HG03039 (cell line): ENCODE results near the gene TCF12.
"Not testable (repeated sequence)": the region's sequence is repeated elsewhere in the genome, so short reads cannot be mapped to it uniquely, and the experiment has no call there.

ENCODE experiments used
- ATAC-seq: cut with Tn5 transposase; IDR thresholded peaks from one replicate; pipeline ENCODE4 v1.9.1; 2021; ENCODE audit warnings: mild to moderate bottlenecking, moderate library complexity; ENCODE audit not compliant: unreplicated experiment

Gene TCF12

DNA sequence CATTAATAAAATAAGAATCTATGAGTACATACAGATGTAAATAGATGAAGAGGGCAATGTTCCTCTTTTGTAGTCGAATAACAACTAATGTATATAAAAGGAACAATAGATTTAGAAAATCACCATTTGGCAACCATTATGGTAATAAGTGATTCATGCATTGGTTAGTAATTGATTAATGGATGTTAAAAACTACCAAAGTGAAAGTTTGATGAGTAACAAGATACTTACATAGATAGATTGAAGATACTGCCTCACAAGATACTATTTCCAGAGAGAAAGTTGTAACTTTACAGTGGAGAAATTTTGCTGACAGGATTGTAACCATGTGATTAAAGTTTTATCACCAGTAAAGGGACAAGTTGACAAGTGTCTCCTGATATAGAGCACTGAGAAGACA, 55.0 kb downstream of the TCF12 start:
- no peak for ATAC-seq

DNA sequence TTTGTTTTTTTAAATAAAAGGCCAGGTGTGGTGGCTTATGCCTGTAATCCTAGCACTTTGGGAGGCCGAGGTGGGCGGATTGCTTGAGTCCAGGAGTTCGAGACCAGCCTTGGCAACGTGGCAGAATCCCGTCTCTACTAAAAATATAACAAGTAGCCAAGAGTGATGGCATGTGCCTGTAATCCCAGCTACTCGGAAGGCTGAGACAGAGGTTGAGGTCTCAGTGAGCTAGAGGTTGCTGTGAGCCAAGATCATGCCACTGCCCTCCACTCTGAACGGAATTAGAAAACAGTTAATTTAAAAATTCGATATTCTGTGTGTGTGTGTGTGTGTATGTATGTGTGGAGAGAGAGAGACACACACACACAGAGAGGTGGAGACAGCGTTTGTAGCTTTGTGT, 58.8 kb downstream of the TCF12 start:
- no peak for ATAC-seq

DNA sequence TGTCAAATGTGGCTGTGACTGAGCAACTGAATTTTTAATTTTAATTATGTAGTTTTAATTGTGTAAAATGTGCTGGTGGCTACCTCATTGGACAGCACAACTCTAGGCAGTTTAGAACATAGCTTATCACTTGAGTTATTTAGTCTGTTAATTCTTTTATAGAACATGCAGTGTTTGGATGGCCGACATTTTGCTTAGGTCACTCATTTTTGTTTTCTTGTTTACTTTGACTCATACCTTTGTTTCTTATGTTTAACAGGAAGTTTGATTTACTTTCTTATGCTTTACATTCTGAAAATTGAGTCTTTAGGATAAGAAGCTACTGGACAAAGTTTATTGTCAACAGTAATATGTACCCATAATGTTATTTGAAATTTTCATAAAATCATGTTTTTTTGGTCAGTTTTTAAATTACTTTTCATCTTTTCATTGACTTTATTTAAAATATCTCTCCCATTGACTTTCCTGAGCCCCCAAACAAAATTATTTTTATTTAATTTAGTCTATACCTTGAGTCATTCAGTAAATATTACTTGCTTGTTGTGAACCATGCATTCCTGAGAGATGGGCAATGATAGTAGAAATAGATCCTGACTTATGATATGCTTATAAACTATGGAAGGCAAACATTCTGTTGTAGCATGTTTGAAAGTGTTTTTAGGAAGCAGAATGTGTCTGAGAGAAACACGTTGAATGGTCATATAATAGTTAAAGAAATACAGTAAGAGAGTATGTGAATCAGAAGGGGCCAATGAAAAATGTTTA, 60.6 kb downstream of the TCF12 start:
- ATAC-seq = no peak

GRCh38 chr15:56980473-56980872, 62.0 kb downstream of the TCF12 start:
- no peak for ATAC-seq

DNA sequence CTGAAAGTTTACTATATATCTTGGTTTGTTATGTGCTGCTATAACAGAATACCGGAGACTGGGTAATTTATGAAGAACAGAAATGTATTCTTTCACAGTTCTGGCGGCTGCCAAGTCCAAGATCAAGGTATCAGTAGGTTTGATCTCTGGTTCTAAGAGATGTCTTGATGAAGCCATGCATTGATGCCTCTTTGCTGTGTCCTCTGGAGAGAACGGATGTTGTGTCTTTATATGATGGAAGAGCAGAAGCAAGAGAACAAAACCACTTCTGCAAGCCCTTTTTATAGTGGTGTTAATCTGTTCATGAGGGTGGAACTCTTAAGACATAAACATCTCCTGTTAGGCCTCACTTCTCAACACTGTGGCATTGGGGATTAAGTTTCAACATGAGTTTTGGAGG, 62.7 kb downstream of the TCF12 start:
- no peak for ATAC-seq

DNA sequence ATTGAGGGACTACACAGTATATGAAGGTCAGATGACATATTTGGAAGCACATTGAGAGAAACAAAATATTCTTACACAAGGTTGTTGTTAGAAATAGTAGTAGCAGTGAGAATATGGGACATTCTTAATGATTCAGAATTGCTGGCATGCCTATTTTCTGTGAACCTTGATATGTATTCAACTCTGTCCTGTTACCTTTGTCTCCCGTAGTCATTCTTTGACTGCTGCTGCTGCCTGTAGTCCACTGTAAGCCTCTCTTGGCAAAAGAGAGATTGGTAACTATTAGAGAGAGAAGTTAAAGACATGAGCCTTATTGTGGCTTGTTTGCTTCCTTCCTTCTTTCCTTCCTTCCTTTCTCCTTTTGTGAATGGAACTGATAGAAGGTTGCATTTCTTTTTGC, 64.5 kb downstream of the TCF12 start:
- no peak for ATAC-seq

- ATAC-seq = no peak
Measured at GRCh38 chr15:56984681-56985481, 66.4 kb downstream of the TCF12 start.

GRCh38 chr15:56985856-56986255, 67.4 kb downstream of the TCF12 start:
- ATAC-seq = no peak

DNA sequence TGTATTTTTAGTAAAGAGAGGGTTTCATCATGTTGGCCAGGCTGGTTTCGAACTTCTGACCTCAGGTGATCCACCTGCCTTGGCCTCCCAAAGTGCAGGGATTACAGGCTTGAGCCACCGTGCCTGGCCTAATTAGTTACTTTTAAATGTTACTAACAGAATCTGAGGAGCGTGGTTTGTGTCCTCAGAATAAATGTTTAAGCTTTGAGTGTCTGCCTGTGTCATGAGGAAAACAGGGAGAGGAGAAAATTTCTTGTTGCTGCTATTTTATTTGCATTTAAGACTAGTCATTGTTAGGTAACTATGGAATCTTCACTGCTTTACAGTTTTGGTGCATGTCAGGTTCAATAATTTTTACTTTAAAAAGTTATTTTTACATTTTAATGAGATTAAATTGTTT, 68.8 kb downstream of the TCF12 start:
- no peak for ATAC-seq

DNA sequence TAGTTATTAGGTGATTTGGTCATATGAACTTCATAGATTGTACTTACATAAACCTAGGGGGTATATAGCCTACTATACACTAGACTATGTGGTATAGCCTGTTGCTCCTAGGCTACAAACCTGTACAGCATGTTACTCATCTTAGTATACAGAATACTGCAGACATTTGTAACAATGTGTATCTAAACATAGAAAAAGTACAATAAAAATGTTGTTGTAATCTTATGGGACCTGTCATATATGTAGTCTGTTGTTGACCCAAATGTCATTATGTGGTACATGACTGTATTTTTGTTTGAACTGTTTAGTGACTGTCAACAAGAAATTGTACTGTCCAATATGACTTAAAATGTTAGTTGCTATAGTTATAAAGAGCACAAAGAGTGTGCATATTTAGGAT, 69.8 kb downstream of the TCF12 start:
- ATAC-seq = no peak

DNA sequence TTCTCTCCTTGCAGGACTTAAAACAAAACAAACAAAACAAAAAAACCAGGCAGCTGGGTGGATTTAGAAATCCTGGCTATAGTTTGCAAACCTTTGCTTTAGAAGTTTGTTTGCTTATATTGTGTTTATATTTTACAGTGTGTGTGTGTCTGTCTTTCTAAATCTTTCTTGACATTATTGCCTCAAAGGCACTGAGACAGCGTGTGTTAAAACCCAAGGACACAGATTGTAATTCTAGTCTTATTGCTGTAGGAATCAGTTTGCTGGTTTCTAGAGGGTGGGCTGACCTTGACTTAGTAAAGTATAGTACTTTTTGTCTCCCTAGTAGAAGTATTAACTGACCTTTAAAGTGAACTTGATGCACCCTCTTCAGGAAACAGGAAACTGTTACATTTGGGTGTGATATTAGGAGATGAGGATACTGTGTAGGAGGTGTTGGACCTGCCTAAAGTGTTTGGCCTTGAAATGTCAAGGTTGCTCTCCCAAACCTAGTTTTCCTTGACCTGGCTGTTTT, 71.0 kb downstream of the TCF12 start:
- no peak for ATAC-seq

DNA sequence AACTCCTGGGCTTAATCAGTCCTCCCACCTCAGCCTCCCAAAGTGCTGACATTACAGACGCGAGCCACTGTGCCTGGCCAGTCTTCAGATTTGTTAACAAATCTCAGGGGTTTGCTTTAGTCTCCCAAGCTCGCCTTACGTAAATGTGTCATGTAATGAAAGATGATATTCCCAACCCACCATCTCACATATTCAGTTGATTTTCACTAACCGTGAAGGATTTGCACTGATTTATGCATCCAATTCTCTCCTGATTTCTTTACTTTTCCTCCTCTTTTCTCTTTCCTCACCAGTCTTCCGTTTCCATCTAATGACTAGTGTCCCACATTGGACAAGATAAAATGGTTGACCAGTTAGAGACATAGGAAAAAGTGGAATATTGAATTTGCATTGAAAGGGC, 72.6 kb downstream of the TCF12 start:
- ATAC-seq = no peak

- no peak for ATAC-seq
Measured at GRCh38 chr15:56992725-56993124, 74.3 kb downstream of the TCF12 start.

DNA sequence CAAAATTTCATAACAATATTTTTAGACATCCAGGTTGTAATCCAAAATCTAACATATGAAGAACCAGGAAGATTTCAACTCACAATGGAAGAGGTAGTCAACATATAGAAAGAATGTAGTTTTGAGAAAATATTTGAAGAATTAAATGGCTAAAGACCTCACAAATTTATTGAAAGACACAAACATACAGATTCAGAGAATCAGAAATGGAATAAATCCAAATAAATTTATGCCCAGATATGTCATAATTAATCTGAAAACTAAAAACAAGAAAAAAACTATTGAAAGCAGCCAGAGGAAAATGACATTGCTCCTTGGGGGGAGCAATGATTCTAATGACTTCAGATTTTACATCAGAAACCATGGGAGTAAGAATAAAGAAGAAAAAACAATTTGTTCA, 75.8 kb downstream of the TCF12 start:
- ATAC-seq = no peak

DNA sequence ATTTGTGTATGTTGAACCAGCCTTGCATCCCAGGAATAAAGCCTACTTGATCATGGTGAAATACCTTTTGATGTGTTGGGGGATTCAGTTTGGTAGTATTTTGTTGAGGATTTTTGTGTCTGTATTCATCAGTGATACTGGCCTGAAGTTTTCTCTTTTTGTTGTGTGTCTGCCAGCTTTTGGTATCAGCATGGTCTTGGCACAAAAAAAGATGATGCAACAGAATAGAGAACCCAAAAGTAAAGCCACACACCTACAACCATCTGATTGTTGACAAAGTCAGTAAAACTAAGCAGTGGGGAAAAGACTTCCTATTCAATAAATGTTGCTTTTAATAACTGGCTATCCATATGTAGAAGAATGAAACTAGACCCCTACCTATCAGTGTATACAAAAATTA, 77.6 kb downstream of the TCF12 start:
- no peak for ATAC-seq

DNA sequence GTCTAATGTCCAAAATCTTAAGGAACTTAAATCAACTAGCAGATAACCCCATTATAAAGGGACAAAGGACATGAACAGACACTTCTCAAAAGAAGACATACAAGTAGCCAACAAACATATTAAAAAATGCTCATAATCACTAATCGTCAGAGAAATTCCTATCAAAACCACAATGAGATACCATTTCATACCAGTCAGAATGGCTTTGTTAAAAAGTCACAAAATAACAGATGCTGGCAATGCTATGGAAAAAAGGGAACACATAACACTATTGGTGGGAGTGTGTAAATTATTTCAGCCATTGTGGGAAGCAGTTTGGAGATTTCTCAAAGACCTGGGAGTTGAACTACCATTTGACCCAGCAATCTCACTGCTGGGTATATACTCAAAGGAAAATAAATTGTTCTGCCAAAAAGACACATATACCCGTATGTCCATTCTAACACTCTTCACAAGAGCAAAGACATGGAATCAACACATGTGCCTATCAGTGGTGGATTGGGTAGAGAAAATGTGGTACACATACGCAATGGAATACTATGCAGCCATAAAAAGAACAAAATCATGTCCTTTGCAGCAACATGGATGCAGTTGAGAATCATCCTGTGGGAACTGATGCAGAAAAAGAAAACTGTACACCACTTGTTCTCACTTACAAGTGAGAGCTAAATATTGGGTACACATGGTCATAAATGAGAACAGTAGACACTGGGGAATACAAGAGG, 78.5 kb downstream of the TCF12 start:
- ATAC-seq = no peak

DNA sequence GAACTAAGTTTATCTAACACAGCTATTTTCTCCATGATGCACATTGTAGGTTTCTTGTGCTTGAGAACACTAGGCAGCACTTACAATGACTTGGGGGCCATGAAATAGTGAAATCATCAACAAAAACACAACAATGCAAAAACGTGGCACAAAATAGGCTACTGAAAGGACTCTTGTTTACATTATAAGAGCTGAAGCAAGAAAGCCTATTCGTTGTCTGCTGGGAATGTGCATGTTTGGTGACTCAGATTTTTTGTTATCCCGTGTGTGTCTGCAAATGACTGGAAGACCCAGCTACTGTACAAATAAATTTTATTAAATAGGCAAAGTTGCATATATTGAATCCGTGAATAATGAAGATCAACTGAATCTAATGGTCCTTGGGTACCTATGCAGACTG, 85.0 kb downstream of the TCF12 start:
- no peak for ATAC-seq

DNA sequence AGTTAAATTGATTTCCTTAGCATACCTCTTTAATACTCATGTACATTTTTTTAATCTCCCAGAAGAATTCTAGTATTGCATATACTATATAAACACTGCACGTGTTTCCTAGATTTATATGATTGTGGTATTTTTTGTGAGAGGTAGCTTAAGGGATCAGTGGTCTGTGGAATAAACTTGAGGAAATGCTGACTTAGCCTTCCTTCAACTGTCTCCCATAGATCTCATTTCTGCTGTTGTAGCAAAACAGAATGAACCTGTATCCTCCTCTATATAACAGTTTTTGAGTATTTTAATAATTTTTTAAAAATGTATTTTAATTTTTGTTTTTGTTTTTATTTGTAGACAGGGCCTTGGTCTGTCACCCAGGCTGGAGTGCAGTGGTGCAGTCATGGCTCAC, 86.8 kb downstream of the TCF12 start:
- ATAC-seq = no peak

- ATAC-seq = not testable (repeated sequence)
Measured at GRCh38 chr15:57007797-57008196, 89.4 kb downstream of the TCF12 start.

DNA sequence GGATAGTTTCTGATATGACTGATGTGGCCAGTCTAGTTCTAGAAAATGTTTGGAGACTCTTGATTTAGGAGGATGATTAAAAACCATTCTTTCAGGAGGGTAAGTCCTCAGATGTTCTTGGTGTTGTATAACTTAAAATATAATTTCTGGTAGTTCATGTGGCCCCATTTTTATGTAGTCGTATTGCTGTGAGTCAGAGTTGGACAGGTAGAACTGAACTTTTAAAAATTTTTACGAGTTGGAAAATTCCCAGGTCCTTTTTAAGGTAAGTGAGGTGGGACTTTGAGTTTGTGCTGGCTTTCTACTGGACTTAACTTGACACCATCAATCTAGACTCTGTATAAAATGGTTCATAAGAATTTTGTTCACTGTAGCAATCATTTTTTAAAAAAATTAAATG, 92.3 kb downstream of the TCF12 start:
- no peak for ATAC-seq

- no peak for ATAC-seq
Measured at GRCh38 chr15:57012556-57012955, 94.1 kb downstream of the TCF12 start.

- ATAC-seq = not testable (repeated sequence)
Measured at GRCh38 chr15:57014896-57015295, 96.5 kb downstream of the TCF12 start.
